Measurements from ENCODE around the gene ROMO1.
A peak's percentile ranks its signal among the peaks of the same experiment; 100 is the strongest.

The ROMO1 gene

GRCh38 chr20:35718972-35719635, 19.9 kb downstream of the ROMO1 start:
- Histone ChIP-seq H3K9ac (ENCODE audit: low read length) (peak overlapping the region; percentile 48), H4K91ac (ENCODE audit: low read length) (no peak overlapping the region), H3K18ac (ENCODE audit: low read depth in 1 of 2, low read length in 2 of 2) (no peak overlapping the region), H2AK5ac (ENCODE audit: low read length, severe bottlenecking) (no peak overlapping the region), H3K79me1 (replicated peaks; ENCODE audit: low read length, poor library complexity, severe bottlenecking) (peaks cover 5% of the 10 kb centered on the region), H2BK120ac (ENCODE audit: low read depth, low read length) (no peak overlapping the region), H2BK15ac (ENCODE audit: low read depth, poor library complexity, severe bottlenecking) (no peak overlapping the region), H3K27ac (ENCODE audit: low read length, poor library complexity, severe bottlenecking) (no peak overlapping the region), H4K8ac (ENCODE audit: low read length) (no peak overlapping the region), H3K4me1 (ENCODE audit: control insufficient read depth, insufficient read depth, low read depth, low read length) (peaks cover 3% of the 10 kb centered on the region), H3K4ac (ENCODE audit: low read depth in 1 of 2, low read length in 2 of 2) (no peak overlapping the region), H3K9me3 (ENCODE audit: control insufficient read depth, low read length) (no peaks in the 10 kb centered on the region), H3K27me3 (ENCODE audit: control insufficient read depth in 1 of 2, insufficient read depth in 1 of 2, low read length in 2 of 2) (no peaks in the 10 kb centered on the region), H2BK12ac (ENCODE audit: low read length in 2 of 2) (no peak overlapping the region), H3K4me2 (ENCODE audit: low read length, poor library complexity, severe bottlenecking) (no peak overlapping the region), H3K23ac (ENCODE audit: low read length in 2 of 2) (no peak overlapping the region), H3K36me3 (ENCODE audit: control insufficient read depth in 1 of 2, insufficient read depth in 2 of 2, low read depth in 1 of 2, low read length in 2 of 2) (peaks cover 72 to 97% of the 10 kb centered on the region in 2 experiments), H3K4me3 (ENCODE audit: insufficient read depth in 1 of 2, low read depth in 1 of 2, low read length in 2 of 2) (no peak overlapping the region), H2BK5ac (ENCODE audit: low read depth, low read length, poor library complexity, severe bottlenecking) (no peak overlapping the region), H3K14ac (ENCODE audit: low read length in 2 of 2) (no peak overlapping the region), H2AFZ (ENCODE audit: low read depth, low read length) (no peak overlapping the region)
- 97% methylated on average over 10 of the region's 12 CpGs for WGBS
- DNase-seq, result no peak

- Histone ChIP-seq H2BK12ac (ENCODE audit: low read length in 2 of 2) (no peak overlapping the region), H2AK5ac (ENCODE audit: low read length, severe bottlenecking) (no peak overlapping the region), H2BK15ac (ENCODE audit: low read depth, poor library complexity, severe bottlenecking) (no peak overlapping the region), H2BK5ac (ENCODE audit: low read depth, low read length, poor library complexity, severe bottlenecking) (no peak overlapping the region), H3K27ac (ENCODE audit: low read length, poor library complexity, severe bottlenecking) (no peak overlapping the region), H3K14ac (ENCODE audit: low read length in 2 of 2) (no peak overlapping the region), H3K9me3 (ENCODE audit: control insufficient read depth, low read length) (no peaks in the 10 kb centered on the region), H3K18ac (ENCODE audit: low read depth in 1 of 2, low read length in 2 of 2) (no peak overlapping the region), H4K8ac (ENCODE audit: low read length) (no peak overlapping the region), H3K4ac (ENCODE audit: low read depth in 1 of 2, low read length in 2 of 2) (no peak overlapping the region), H3K79me1 (replicated peaks; ENCODE audit: low read length, poor library complexity, severe bottlenecking) (peaks cover 5% of the 10 kb centered on the region), H2AFZ (ENCODE audit: low read depth, low read length) (no peak overlapping the region), H2BK120ac (ENCODE audit: low read depth, low read length) (no peak overlapping the region), H3K23ac (ENCODE audit: low read length in 2 of 2) (no peak overlapping the region), H3K4me3 (ENCODE audit: insufficient read depth in 1 of 2, low read depth in 1 of 2, low read length in 2 of 2) (no peak overlapping the region), H3K9ac (ENCODE audit: low read length) (no peak overlapping the region), H3K27me3 (ENCODE audit: control insufficient read depth in 1 of 2, insufficient read depth in 1 of 2, low read length in 2 of 2) (no peaks in the 10 kb centered on the region), H3K4me1 (ENCODE audit: control insufficient read depth, insufficient read depth, low read depth, low read length) (peaks cover 3% of the 10 kb centered on the region), H3K4me2 (ENCODE audit: low read length, poor library complexity, severe bottlenecking) (no peak overlapping the region), H4K91ac (ENCODE audit: low read length) (no peak overlapping the region), H3K36me3 (ENCODE audit: control insufficient read depth in 1 of 2, insufficient read depth in 2 of 2, low read depth in 1 of 2, low read length in 2 of 2) (peaks cover 76 to 97% of the 10 kb centered on the region in 2 experiments)
- DNase-seq, result no peak
- 77% methylated on average over 6 of the region's 8 CpGs for WGBS
Observed at GRCh38 chr20:35719717-35720116, 20.5 kb downstream of the ROMO1 start.

- Histone ChIP-seq H3K14ac (ENCODE audit: low read length in 2 of 2) (no peak overlapping the region), H3K27me3 (ENCODE audit: control insufficient read depth in 1 of 2, insufficient read depth in 1 of 2, low read length in 2 of 2) (no peaks in the 10 kb centered on the region), H3K18ac (ENCODE audit: low read depth in 1 of 2, low read length in 2 of 2) (no peak overlapping the region), H2BK15ac (ENCODE audit: low read depth, poor library complexity, severe bottlenecking) (no peak overlapping the region), H3K36me3 (ENCODE audit: control insufficient read depth in 1 of 2, insufficient read depth in 2 of 2, low read depth in 1 of 2, low read length in 2 of 2) (peaks cover 75 to 97% of the 10 kb centered on the region in 2 experiments), H3K23ac (ENCODE audit: low read length in 2 of 2) (no peak overlapping the region), H4K8ac (ENCODE audit: low read length) (peak overlapping the region; percentile 49), H2AK5ac (ENCODE audit: low read length, severe bottlenecking) (no peak overlapping the region), H3K79me1 (replicated peaks; ENCODE audit: low read length, poor library complexity, severe bottlenecking) (peaks cover 5% of the 10 kb centered on the region), H4K91ac (ENCODE audit: low read length) (no peak overlapping the region), H2AFZ (ENCODE audit: low read depth, low read length) (no peak overlapping the region), H3K27ac (ENCODE audit: low read length, poor library complexity, severe bottlenecking) (no peak overlapping the region), H2BK5ac (ENCODE audit: low read depth, low read length, poor library complexity, severe bottlenecking) (no peak overlapping the region), H3K4ac (ENCODE audit: low read depth in 1 of 2, low read length in 2 of 2) (no peak overlapping the region), H2BK12ac (ENCODE audit: low read length in 2 of 2) (no peak overlapping the region), H3K4me1 (ENCODE audit: control insufficient read depth, insufficient read depth, low read depth, low read length) (peaks cover 3% of the 10 kb centered on the region), H2BK120ac (ENCODE audit: low read depth, low read length) (no peak overlapping the region), H3K4me3 (ENCODE audit: insufficient read depth in 1 of 2, low read depth in 1 of 2, low read length in 2 of 2) (no peak overlapping the region), H3K4me2 (ENCODE audit: low read length, poor library complexity, severe bottlenecking) (no peak overlapping the region), H3K9me3 (ENCODE audit: control insufficient read depth, low read length) (no peaks in the 10 kb centered on the region), H3K9ac (ENCODE audit: low read length) (peak overlapping the region; percentile 1)
- WGBS, result 96% methylated on average over 13 of the region's 13 CpGs
- no peak for DNase-seq
Observed at GRCh38 chr20:35720165-35721123, 21.2 kb downstream of the ROMO1 start.

- no peak overlapping the region for H3K18ac ChIP-seq (ENCODE audit: low read depth in 1 of 2, low read length in 2 of 2)
- H2BK120ac ChIP-seq (ENCODE audit: low read depth, low read length), result no peak overlapping the region
- no peak overlapping the region for H2BK12ac ChIP-seq (ENCODE audit: low read length in 2 of 2)
- no peak overlapping the region for H4K91ac ChIP-seq (ENCODE audit: low read length)
- no peak overlapping the region for H3K4ac ChIP-seq (ENCODE audit: low read depth in 1 of 2, low read length in 2 of 2)
- peaks cover 3% of the 10 kb centered on the region for H3K4me1 ChIP-seq (ENCODE audit: control insufficient read depth, insufficient read depth, low read depth, low read length)
- H2BK15ac ChIP-seq (ENCODE audit: low read depth, poor library complexity, severe bottlenecking), result no peak overlapping the region
- H2AK5ac ChIP-seq (ENCODE audit: low read length, severe bottlenecking), result no peak overlapping the region
- peaks cover 5% of the 10 kb centered on the region for H3K79me1 ChIP-seq (replicated peaks; ENCODE audit: low read length, poor library complexity, severe bottlenecking)
- H3K4me2 ChIP-seq (ENCODE audit: low read length, poor library complexity, severe bottlenecking), result no peak overlapping the region
- DNase-seq, result no peak
- no peak overlapping the region for H4K8ac ChIP-seq (ENCODE audit: low read length)
- H2AFZ ChIP-seq (ENCODE audit: low read depth, low read length), result no peak overlapping the region
- H3K27ac ChIP-seq (ENCODE audit: low read length, poor library complexity, severe bottlenecking), result no peak overlapping the region
- H3K4me3 ChIP-seq (ENCODE audit: insufficient read depth in 1 of 2, low read depth in 1 of 2, low read length in 2 of 2), result no peak overlapping the region
- peak overlapping the region; percentile 1 for H3K9ac ChIP-seq (ENCODE audit: low read length)
- no peak overlapping the region for H3K23ac ChIP-seq (ENCODE audit: low read length in 2 of 2)
- no peak overlapping the region for H3K14ac ChIP-seq (ENCODE audit: low read length in 2 of 2)
- H2BK5ac ChIP-seq (ENCODE audit: low read depth, low read length, poor library complexity, severe bottlenecking), result no peak overlapping the region
- peaks cover 75 to 97% of the 10 kb centered on the region in 2 experiments for H3K36me3 ChIP-seq (ENCODE audit: control insufficient read depth in 1 of 2, insufficient read depth in 2 of 2, low read depth in 1 of 2, low read length in 2 of 2)
- no peaks in the 10 kb centered on the region for H3K9me3 ChIP-seq (ENCODE audit: control insufficient read depth, low read length)
- 98% methylated on average over 3 of the region's 3 CpGs for WGBS
- H3K27me3 ChIP-seq (ENCODE audit: control insufficient read depth in 1 of 2, insufficient read depth in 1 of 2, low read length in 2 of 2), result no peaks in the 10 kb centered on the region
Observed at GRCh38 chr20:35721219-35721618, 22.0 kb downstream of the ROMO1 start.
